Hepatocyte (in vitro differentiated cells): Measurements from ENCODE around the gene DGCR8. TPM values are rescaled to one million over a fixed set of nuclear protein-coding genes. Genes with fewer than 3 reads are reported as not detected.

ENCODE experiments used
- DNase-seq: peaks from one replicate; pipeline ENCODE4 v3.0.0-alpha.2; 2016; ENCODE audit warnings: low spot score
- H2AFZ ChIP-seq: fragments of 200-600 bp; sonication (generic); 2 replicates; pipeline ENCODE4 v1.6.0; 2016; ENCODE audit warnings: antibody characterized with exemption, mild to moderate bottlenecking
- H3K27ac ChIP-seq: fragments of 200-600 bp; sonication (generic); 2 replicates; pipeline ENCODE4 v1.5.1; 2016; ENCODE audit warnings: mild to moderate bottlenecking
- H3K27me3 ChIP-seq: fragments of 200-600 bp; sonication (generic); 2 replicates; pipeline ENCODE4 v1.6.1; 2016
- H3K36me3 ChIP-seq: fragments of 200-600 bp; sonication (generic); replicated peaks from 2 replicates; pipeline ENCODE4 v1.5.1; 2016; ENCODE audit warnings: low read depth; ENCODE audit not compliant: insufficient read depth
- H3K4me1 ChIP-seq: fragments of 200-600 bp; sonication (generic); 2 replicates; pipeline ENCODE4 v1.5.1; 2016; ENCODE audit warnings: mild to moderate bottlenecking, moderate library complexity; ENCODE audit not compliant: insufficient read depth
- H3K4me2 ChIP-seq: fragments of 200-600 bp; sonication (generic); 2 replicates; pipeline ENCODE4 v1.6.0; 2016
- H3K4me3 ChIP-seq: fragments of 200-600 bp; sonication (generic); 2 replicates; pipeline ENCODE4 v1.5.1; 2016; ENCODE audit warnings: mild to moderate bottlenecking
- H3K79me2 ChIP-seq: fragments of 200-600 bp; sonication (generic); 2 replicates; pipeline ENCODE4 v1.6.0; 2017; ENCODE audit warnings: mild to moderate bottlenecking
- H3K9me2 ChIP-seq: fragments of 200-600 bp; sonication (generic); replicated peaks from 2 replicates; pipeline ENCODE4 v1.6.0; 2017; ENCODE audit warnings: mild to moderate bottlenecking; ENCODE audit not compliant: insufficient read depth
- H3K9me3 ChIP-seq: fragments of 200-600 bp; sonication (generic); 2 replicates; pipeline ENCODE4 v1.5.1; 2016; ENCODE audit warnings: low read depth, mild to moderate bottlenecking
- H4K20me1 ChIP-seq: fragments of 200-600 bp; sonication (generic); 2 replicates; pipeline ENCODE4 v1.6.0; 2016; ENCODE audit warnings: mild to moderate bottlenecking; ENCODE audit not compliant: insufficient read depth, poor library complexity, severe bottlenecking
- CTCF ChIP-seq: fragments of 200-600 bp; sonication (generic); IDR thresholded peaks from 2 replicates; pipeline ENCODE4 v1.5.1; 2016; ENCODE audit warnings: antibody characterized with exemption, mild to moderate bottlenecking; ENCODE audit not compliant: poor library complexity
- EZH2 ChIP-seq: fragments of 200-600 bp; sonication (generic); IDR thresholded peaks from 2 replicates; pipeline ENCODE4 v1.6.1; 2016; ENCODE audit warnings: antibody characterized with exemption, mild to moderate bottlenecking, borderline replicate concordance
- EZH2phosphoT487 ChIP-seq: fragments of 200-600 bp; sonication (generic); IDR thresholded peaks from one replicate; pipeline ENCODE4 v1.6.1; 2018; ENCODE audit warnings: antibody characterized with exemption, mild to moderate bottlenecking, low read depth, moderate library complexity; ENCODE audit not compliant: unreplicated experiment, severe bottlenecking
- WGBS: methylation state at CpG from one replicate; pipeline ENCODE4 v1.1.6; 2016; ENCODE audit warnings: low lambda C conversion rate; ENCODE audit errors: missing lambda C conversion rate; 5-methylcytosine and 5-hydroxymethylcytosine counted together
- polyA plus RNA-seq: library from polyadenylated mRNA; unstranded; fragments of >200 nt; fragmentation: Nextera tagmentation; extraction: Ambion mirVana; gene quantifications from 2 replicates; pipeline ENCODE4 v1.2.1, GENCODE V29; 2016
- total RNA-seq: library from RNA; depleted of rRNA; stranded (reverse); fragments of >200 nt; gene quantifications from 2 replicates; pipeline ENCODE4 v1.2.3, GENCODE V29; 2014

DGCR8 gene
- total and polyA plus RNA-seq, 2 experiments from 2014 or later: 10.8 to 18.3 TPM

GRCh38 chr22:20087319-20088262 lies 7.5 kb downstream of the DGCR8 start:
- H3K36me3 ChIP-seq: no peaks in the 10 kb centered on the region
- peaks cover 38% of the 10 kb centered on the region for H4K20me1 ChIP-seq

GRCh38 chr22:20088263-20088648 lies 8.2 kb downstream of the DGCR8 start:
- no peak overlapping the region for H3K27ac ChIP-seq
- no peaks in the 10 kb centered on the region for H3K27me3 ChIP-seq
- 96% methylated on average over 8 of the region's 8 CpGs for WGBS
- no peak for DNase-seq
- no peaks in the 10 kb centered on the region for H3K9me2 ChIP-seq
- H3K79me2 ChIP-seq: peaks cover 49% of the 10 kb centered on the region
- peaks cover 8% of the 10 kb centered on the region for H3K4me1 ChIP-seq
- H3K4me2 ChIP-seq: no peak overlapping the region
- H3K9me3 ChIP-seq: no peaks in the 10 kb centered on the region
- H2AFZ ChIP-seq: no peak overlapping the region
- peaks cover 31% of the 10 kb centered on the region for H4K20me1 ChIP-seq
- no peak overlapping the region for H3K4me3 ChIP-seq
- H3K36me3 ChIP-seq: no peaks in the 10 kb centered on the region
- TF ChIP-seq EZH2: no peak

More at GRCh38 chr22:20087319-20088262, 7.5 kb downstream of the DGCR8 start:
- no peaks in the 10 kb centered on the region for H3K27me3 ChIP-seq
- peaks cover 55% of the 10 kb centered on the region for H3K79me2 ChIP-seq
- H3K4me3 ChIP-seq: no peak overlapping the region
- H3K4me1 ChIP-seq: peaks cover 8% of the 10 kb centered on the region
- H2AFZ ChIP-seq: no peak overlapping the region
- H3K9me2 ChIP-seq: no peaks in the 10 kb centered on the region
- TF ChIP-seq CTCF (no peak), EZH2phosphoT487 (no peak), EZH2 (no peak)
- WGBS: 96% methylated on average over 14 of the region's 14 CpGs
- H3K4me2 ChIP-seq: no peak overlapping the region
- H3K9me3 ChIP-seq: no peaks in the 10 kb centered on the region
- no peak for DNase-seq
- no peak overlapping the region for H3K27ac ChIP-seq

- H3K9me2 ChIP-seq: no peaks in the 10 kb centered on the region
- H3K27ac ChIP-seq: no peak overlapping the region
- peaks cover 20% of the 10 kb centered on the region for H4K20me1 ChIP-seq
- 94% methylated on average over 17 of the region's 17 CpGs for WGBS
- H3K4me2 ChIP-seq: no peak overlapping the region
- no peak overlapping the region for H3K4me3 ChIP-seq
- H3K27me3 ChIP-seq: no peaks in the 10 kb centered on the region
- peaks cover 37% of the 10 kb centered on the region for H3K79me2 ChIP-seq
- no peak for DNase-seq
- H3K9me3 ChIP-seq: no peaks in the 10 kb centered on the region
- H2AFZ ChIP-seq: no peak overlapping the region
- H3K4me1 ChIP-seq: peaks cover 8% of the 10 kb centered on the region
- no peak for TF ChIP-seq EZH2phosphoT487
- no peaks in the 10 kb centered on the region for H3K36me3 ChIP-seq
Observed at GRCh38 chr22:20089226-20089976, 9.4 kb downstream of the DGCR8 start.

GRCh38 chr22:20089977-20090729 lies 10.1 kb downstream of the DGCR8 start:
- peaks cover 30% of the 10 kb centered on the region for H3K79me2 ChIP-seq
- H3K36me3 ChIP-seq: no peaks in the 10 kb centered on the region
- H3K27ac ChIP-seq: no peak overlapping the region
- H2AFZ ChIP-seq: no peak overlapping the region
- H3K9me2 ChIP-seq: no peaks in the 10 kb centered on the region
- no peaks in the 10 kb centered on the region for H3K9me3 ChIP-seq
- peaks cover under 1% of the 10 kb centered on the region for H3K4me1 ChIP-seq
- TF ChIP-seq EZH2phosphoT487: no peak
- TF ChIP-seq CTCF: no peak
- TF ChIP-seq EZH2: no peak
- 96% methylated on average over 11 of the region's 11 CpGs for WGBS
- H3K27me3 ChIP-seq: no peaks in the 10 kb centered on the region
- no peak overlapping the region for H3K4me2 ChIP-seq
- H4K20me1 ChIP-seq: peaks cover 12% of the 10 kb centered on the region
- H3K4me3 ChIP-seq: no peak overlapping the region
- no peak for DNase-seq
